T-cell (primary cell): ENCODE results near the gene FCSK. TPM values are rescaled to one million over a fixed set of nuclear protein-coding genes. Genes with fewer than 3 reads are reported as not detected.

Experiments
- ATAC-seq, 4 experiments: fragments of 200-7000 bp in 3 of 4; fragments of 150-1000 bp in 1 of 4; cut with Tn5 transposase; replicated peaks in 1 of 4; 1 replicate in 3 of 4; 2 replicates in 1 of 4; pipeline ENCODE4 v1.10.0; 2021; ENCODE audit warnings: moderate library complexity in 3 of 4, mild to moderate bottlenecking in 2 of 4, moderate number of reproducible peaks in 1 of 4
- CTCF ChIA-PET, 2 donors: fragments of 300-600 bp; sonication (Branson Sonifier 250); formaldehyde crosslinking; loops; one replicate each; lab custom pipeline; 2022; ENCODE audit warnings: antibody characterized with exemption in 2 of 2; lab: Charles Lee
- POLR2A ChIA-PET, 2 donors: fragments of 300-600 bp; sonication (Branson Sonifier 250); formaldehyde crosslinking; loops; one replicate each; lab custom pipeline; 2022; ENCODE audit warnings: antibody characterized with exemption in 2 of 2; lab: Charles Lee
- DNase-seq, 35 experiments: peaks; one replicate each; pipeline versions ENCODE4 v3.0.0 to v3.0.0-alpha.2; 2013 to 2023
- H3K27ac ChIP-seq: one replicate; pipeline ENCODE4 v1.5.1; 2013; ENCODE audit warnings: low read length
- H3K27me3 ChIP-seq, 2 experiments: replicated peaks in 1 of 2; 1 replicate in 1 of 2; 2 replicates in 1 of 2; pipeline versions ENCODE4 v1.6.1 to v1.7.0; 2013; ENCODE audit warnings: low read length in 1 of 2, mixed read lengths in 1 of 2; ENCODE audit not compliant: control insufficient read depth in 2 of 2, insufficient read depth in 2 of 2; ENCODE audit errors: extremely low read depth in 1 of 2
- H3K36me3 ChIP-seq, 2 donors: 1 replicate in 1 of 2; 2 replicates in 1 of 2; pipeline versions ENCODE4 v1.6.1 to v1.7.0; 2013; ENCODE audit warnings: low read length in 1 of 2; ENCODE audit not compliant: control insufficient read depth in 2 of 2, insufficient read depth in 1 of 2; ENCODE audit errors: extremely low read depth in 1 of 2
- H3K4me1 ChIP-seq, 2 experiments: 1 replicate in 1 of 2; 2 replicates in 1 of 2; pipeline versions ENCODE4 v1.6.1 to v1.7.0; 2013; ENCODE audit warnings: low read length in 2 of 2, mixed read lengths in 1 of 2; ENCODE audit not compliant: insufficient read depth in 2 of 2, control insufficient read depth in 1 of 2; ENCODE audit errors: extremely low read depth in 1 of 2
- H3K4me3 ChIP-seq, 2 donors: 1 replicate in 1 of 2; 2 replicates in 1 of 2; pipeline versions ENCODE4 v1.5.1 to v1.7.0; 2013; ENCODE audit warnings: mild to moderate bottlenecking in 2 of 2, low read length in 1 of 2, moderate library complexity in 1 of 2; ENCODE audit not compliant: control insufficient read depth in 1 of 2; ENCODE audit errors: extremely low read depth in 1 of 2
- H3K9me3 ChIP-seq: 2 replicates; pipeline ENCODE4 v1.7.0; 2013
- H3K27ac Mint-ChIP-seq, 2 donors: one replicate each; pipeline ENCODE4 v1.8.0; 2020 to 2021; ENCODE audit warnings: mild to moderate bottlenecking in 2 of 2, mixed read lengths in 2 of 2
- H3K27me3 Mint-ChIP-seq, 2 donors: one replicate each; pipeline ENCODE4 v1.8.0; 2021 to 2022; ENCODE audit warnings: mixed read lengths in 2 of 2
- H3K36me3 Mint-ChIP-seq: one replicate; pipeline ENCODE4 v1.8.0; 2021; ENCODE audit warnings: mixed read lengths
- H3K4me1 Mint-ChIP-seq, 3 donors: one replicate each; pipeline ENCODE4 v1.8.0; 2020 to 2022; ENCODE audit warnings: mixed read lengths in 3 of 3, mild to moderate bottlenecking in 1 of 3
- H3K4me3 Mint-ChIP-seq, 3 donors: one replicate each; pipeline ENCODE4 v1.8.0; 2020 to 2022; ENCODE audit warnings: mild to moderate bottlenecking in 3 of 3, mixed read lengths in 3 of 3, moderate library complexity in 3 of 3
- H3K9me3 Mint-ChIP-seq, 3 donors: one replicate each; pipeline ENCODE4 v1.8.0; 2020 to 2022; ENCODE audit warnings: mixed read lengths in 3 of 3
- WGBS: methylation state at CpG from one replicate; pipeline ENCODE4 v1.1.5; 2013; ENCODE audit warnings: missing lambda C conversion rate; ENCODE audit not compliant: insufficient coverage; 5-methylcytosine and 5-hydroxymethylcytosine counted together
- total RNA-seq, 35 experiments: library from RNA in 6 of 35; stranded (reverse) in 6 of 35; fragments of 120-200 nt in 1 of 35; gene quantifications; one replicate each; pipeline versions ENCODE4 v1.2.1 to v1.2.4 and lab custom pipeline; 2013 to 2026

The FCSK gene
- total RNA-seq, 5 donors from 2014 or later (not counting 1 experiment from before 2014, with no cell fraction given), result 28.7 to 43.4 (median 37.9) TPM

DNA sequence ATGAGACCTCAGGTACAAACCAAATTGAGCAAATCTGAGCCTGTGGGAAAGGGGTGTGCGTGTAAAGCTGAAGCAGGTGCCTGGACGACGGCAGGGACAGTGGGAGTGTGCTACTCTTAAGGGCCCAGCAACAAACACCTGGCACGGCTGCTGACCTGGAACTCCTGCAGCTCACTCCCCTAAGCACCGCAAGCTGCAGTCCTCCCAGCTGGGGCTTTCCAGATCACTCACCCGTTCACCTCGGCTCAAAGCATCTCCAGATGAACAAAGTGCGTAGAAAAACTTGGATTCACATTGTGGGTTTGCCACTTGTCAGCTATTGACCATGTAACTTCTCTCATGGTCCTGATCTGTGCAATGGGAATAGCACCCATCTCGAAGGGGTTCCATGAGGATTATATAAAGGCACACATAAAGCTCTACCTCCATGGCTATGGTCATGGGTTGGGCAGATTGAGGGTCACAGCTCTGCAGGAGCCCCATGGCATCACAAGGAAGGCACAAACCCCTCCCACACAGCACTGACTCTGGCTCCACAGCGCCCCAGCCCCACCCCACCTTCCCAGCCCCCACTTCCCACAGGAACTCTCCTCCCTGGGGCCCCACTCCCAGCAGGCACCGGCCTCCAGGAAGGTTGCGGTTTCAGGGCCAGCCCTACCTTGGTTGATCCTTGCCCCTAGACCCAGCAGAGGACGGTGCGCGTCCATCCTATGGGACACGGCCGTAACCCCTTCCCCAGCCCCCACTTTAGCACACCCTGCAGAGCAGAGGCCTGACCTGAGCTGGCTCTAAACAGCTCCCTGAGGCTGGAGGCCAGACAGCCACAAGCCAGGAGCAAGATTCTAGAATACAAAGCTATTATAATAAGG lies 37.4 kb upstream of the FCSK start:
- H3K4me3 ChIP-seq, result no peak overlapping the region
- H3K36me3 ChIP-seq, result no peaks in the 10 kb centered on the region
- no peak overlapping the region for H3K27ac ChIP-seq
- Mint-ChIP-seq H3K4me3 (peak overlapping the region in 1 of 3 donors; percentile 77), H3K27me3 (no peaks in the 10 kb centered on the region), H3K36me3 (peaks cover 11% of the 10 kb centered on the region), H3K27ac (peak overlapping the region; percentile 76 to 77), H3K4me1 (peaks cover 41 to 53% (median 48%) of the 10 kb centered on the region in 3 donors), H3K9me3 (no peaks in the 10 kb centered on the region)
- ChIA-PET CTCF (interaction anchor here in 1 of 2 donors (0.6 kb wide), 1 partner anchor 8 kb away, joined by 5 read pairs; no protein-coding TSS in a partner anchor), POLR2A (interaction anchor here in 1 of 2 donors (0.6 kb wide), 1 partner anchor 42 kb away, joined by 3 read pairs; no protein-coding TSS in a partner anchor)
- 96% methylated on average over 14 of the region's 17 CpGs for WGBS
- peaks cover 18 to 44% of the 10 kb centered on the region in 2 experiments for H3K4me1 ChIP-seq
- no peaks in the 10 kb centered on the region for H3K27me3 ChIP-seq
- H3K9me3 ChIP-seq, result no peaks in the 10 kb centered on the region
- DNase-seq (no peak), ATAC-seq (no peak)

DNA sequence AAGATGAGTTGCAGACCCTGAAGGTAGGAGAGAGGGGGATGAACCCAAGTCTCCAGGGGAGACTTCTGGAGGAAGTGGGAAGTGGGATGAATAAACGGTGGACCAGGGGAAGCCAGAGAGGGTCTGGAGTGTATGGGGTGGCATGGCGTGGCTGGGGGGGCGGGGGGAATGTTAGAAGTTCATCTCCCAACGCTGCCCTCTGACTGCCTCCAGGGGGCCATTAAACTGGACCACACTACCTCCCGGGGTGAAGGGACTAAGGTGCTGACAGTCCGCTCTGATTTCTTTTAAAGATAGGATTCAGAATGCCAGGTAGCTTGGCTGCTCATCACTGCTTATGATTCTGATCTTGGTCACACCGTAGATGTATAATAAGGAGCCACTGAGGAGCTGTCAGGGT lies 36.7 kb upstream of the FCSK start:
- Histone ChIP-seq H3K9me3 (no peaks in the 10 kb centered on the region), H3K27me3 (no peaks in the 10 kb centered on the region), H3K4me3 (no peak overlapping the region), H3K27ac (peak overlapping the region; percentile 45), H3K36me3 (no peaks in the 10 kb centered on the region), H3K4me1 (peaks cover 18 to 44% of the 10 kb centered on the region in 2 experiments)
- CTCF ChIA-PET, result interaction anchor here in 1 of 2 donors (0.6 kb wide), 1 partner anchor 9 kb away, joined by 5 read pairs; no protein-coding TSS in a partner anchor
- Mint-ChIP-seq H3K27me3 (no peaks in the 10 kb centered on the region), H3K36me3 (peaks cover 12% of the 10 kb centered on the region), H3K9me3 (no peaks in the 10 kb centered on the region), H3K27ac (peak overlapping the region; percentile 76 to 88), H3K4me3 (peak overlapping the region in 1 of 3 donors; percentile 77), H3K4me1 (peaks cover 46 to 59% (median 52%) of the 10 kb centered on the region in 3 donors)
- POLR2A ChIA-PET, result no interaction called here
- ATAC-seq (no peak), DNase-seq (no peak)
- 88% methylated on average over 6 of the region's 7 CpGs for WGBS

DNA sequence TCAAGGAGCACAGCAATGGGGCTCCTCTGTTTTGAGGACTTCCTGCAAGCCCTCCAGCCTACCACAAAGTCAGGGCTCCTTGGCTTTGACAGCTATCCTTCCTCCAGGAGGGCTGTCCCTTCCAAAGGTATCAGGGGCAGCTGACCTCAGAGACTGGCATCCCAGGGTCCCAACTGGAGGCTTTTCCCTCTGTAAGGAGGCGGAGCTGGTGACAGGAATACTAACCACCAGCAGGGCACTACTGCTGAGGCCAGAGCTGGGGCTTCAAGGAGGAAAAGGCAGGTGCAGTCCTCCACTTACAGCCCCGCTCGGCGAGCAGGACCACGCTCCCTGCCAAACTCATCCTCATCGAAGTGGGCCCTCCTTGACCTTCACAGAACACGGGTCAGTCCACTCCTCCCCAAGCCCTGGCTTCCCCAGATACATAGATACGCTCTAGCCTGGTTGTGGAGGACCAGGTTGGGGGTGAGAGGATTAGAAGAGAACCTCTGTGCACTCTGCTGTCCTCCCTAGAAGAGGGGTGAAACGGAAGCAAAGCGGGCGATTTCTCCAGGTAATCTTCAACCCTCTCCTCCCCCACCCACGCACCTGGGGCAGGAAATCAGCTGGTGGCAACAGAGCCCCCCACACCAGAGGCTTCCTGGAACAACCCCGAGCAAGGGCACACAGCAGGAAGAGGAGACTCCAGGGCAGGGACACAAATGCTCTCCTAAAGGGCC lies 36.0 kb upstream of the FCSK start:
- H3K9me3 Mint-ChIP-seq, result no peaks in the 10 kb centered on the region
- peaks cover 12% of the 10 kb centered on the region for H3K36me3 Mint-ChIP-seq
- Histone ChIP-seq H3K4me3 (peak overlapping the region; percentile 8 to 58), H3K9me3 (no peaks in the 10 kb centered on the region), H3K27me3 (no peaks in the 10 kb centered on the region), H3K4me1 (peaks cover 18 to 44% of the 10 kb centered on the region in 2 experiments), H3K36me3 (no peaks in the 10 kb centered on the region), H3K27ac (peak overlapping the region; percentile 45)
- ChIA-PET POLR2A (interaction anchor here in 1 of 2 donors (0.6 kb wide), 1 partner anchor 46 kb away, joined by 3 read pairs; no protein-coding TSS in a partner anchor), CTCF (no interaction called here)
- DNase-seq (peak in 4 of 35 experiments; percentile 12 to 24 (median 16)), ATAC-seq (peak; percentile 32 to 68 (median 56))
- WGBS, result 71% methylated on average over 4 of the region's 13 CpGs
- H3K27me3 Mint-ChIP-seq, result no peaks in the 10 kb centered on the region
- H3K4me3 Mint-ChIP-seq, result peak overlapping the region; percentile 41 to 77 (median 47)
- peaks cover 50 to 63% (median 52%) of the 10 kb centered on the region in 3 donors for H3K4me1 Mint-ChIP-seq
- peak overlapping the region; percentile 84 to 88 for H3K27ac Mint-ChIP-seq

DNA sequence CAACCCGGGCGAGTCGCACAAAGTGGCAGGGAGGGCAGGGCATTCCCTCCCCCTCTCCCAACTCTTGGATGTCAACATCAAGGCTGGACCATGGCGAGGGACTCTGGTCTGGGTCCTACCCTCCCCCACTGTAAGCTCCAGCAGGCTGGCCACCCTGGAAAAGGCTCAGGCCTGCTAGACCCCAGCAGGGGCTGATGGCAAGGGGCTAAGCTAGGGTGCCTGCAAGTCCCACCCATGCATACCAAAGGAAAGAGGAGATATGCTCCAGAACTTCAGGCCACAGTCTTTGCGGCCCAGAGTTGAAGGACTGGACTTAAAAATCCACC lies 35.4 kb upstream of the FCSK start:
- DNase-seq (no peak), ATAC-seq (peak in 2 of 4 experiments; percentile 8 to 36)
- Histone ChIP-seq H3K27ac (peak overlapping the region; percentile 45), H3K4me1 (peaks cover 18 to 44% of the 10 kb centered on the region in 2 experiments), H3K4me3 (peak overlapping the region; percentile 8 to 58), H3K9me3 (no peaks in the 10 kb centered on the region), H3K27me3 (no peaks in the 10 kb centered on the region), H3K36me3 (no peaks in the 10 kb centered on the region)
- Mint-ChIP-seq H3K4me1 (peaks cover 50 to 63% (median 52%) of the 10 kb centered on the region in 3 donors), H3K27me3 (no peaks in the 10 kb centered on the region), H3K4me3 (peak overlapping the region; percentile 41 to 77 (median 47)), H3K9me3 (no peaks in the 10 kb centered on the region), H3K36me3 (peaks cover 12% of the 10 kb centered on the region), H3K27ac (peak overlapping the region; percentile 84 to 88)
- 29% methylated on average over 4 of the region's 5 CpGs for WGBS
- CTCF ChIA-PET, result interaction anchor here in 1 of 2 donors (0.6 kb wide), 1 partner anchor 11 kb away, joined by 4 read pairs; no protein-coding TSS in a partner anchor
- POLR2A ChIA-PET, result interaction anchor here in 1 of 2 donors (0.6 kb wide), 2 partner anchors 17 to 45 kb away, joined by 3 read pairs; no protein-coding TSS in a partner anchor

DNA sequence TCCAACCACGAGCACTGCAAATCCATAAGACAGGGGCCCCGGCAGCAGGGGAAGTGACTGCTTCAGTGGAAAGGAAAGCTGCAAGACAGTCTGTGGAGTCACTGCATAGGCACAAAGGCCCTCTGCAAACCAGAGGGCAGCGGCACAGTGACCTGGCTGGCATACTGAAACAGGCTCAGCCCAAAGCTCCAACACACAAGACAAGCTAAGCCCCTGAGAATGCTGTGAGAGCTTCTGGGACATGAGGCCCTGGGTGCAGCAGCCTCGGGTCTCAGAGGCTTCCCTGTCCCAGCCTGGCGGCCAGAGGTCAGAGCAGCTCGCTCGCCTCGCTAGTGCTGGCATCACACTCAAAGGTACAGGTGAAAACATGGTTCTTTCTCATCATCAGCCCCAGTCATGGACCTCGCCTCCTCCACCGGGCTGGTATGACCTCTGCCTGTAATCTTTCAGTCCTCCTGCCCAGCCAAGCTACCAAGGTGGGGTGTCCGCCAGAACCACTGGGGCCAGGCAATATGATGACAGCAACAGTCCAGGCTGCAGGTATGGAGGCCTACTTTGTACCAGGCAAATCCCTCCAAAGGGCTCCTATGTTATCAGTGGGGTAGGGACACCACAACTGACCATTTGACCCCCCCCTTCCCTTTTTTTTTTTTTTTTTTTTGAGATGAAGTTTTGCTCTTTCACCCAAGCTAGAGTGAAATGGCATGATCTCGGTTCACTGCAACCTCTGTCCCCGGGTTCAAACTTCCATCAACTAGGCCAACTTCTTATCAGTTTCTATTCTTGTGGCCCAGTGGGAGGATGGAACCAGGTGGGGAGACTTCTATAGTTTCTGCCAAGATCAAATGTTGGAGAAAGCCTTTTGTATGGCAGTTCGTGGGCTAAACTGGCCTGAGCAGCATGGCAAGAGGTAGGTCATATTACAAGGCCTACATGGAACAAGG lies 34.7 kb upstream of the FCSK start:
- no peaks in the 10 kb centered on the region for H3K27me3 Mint-ChIP-seq
- DNase-seq, result no peak
- peak overlapping the region; percentile 84 to 88 for H3K27ac Mint-ChIP-seq
- ATAC-seq, result peak in 3 of 4 experiments; percentile 20 to 59 (median 31)
- H3K9me3 ChIP-seq, result no peaks in the 10 kb centered on the region
- peaks cover 10% of the 10 kb centered on the region for H3K36me3 Mint-ChIP-seq
- WGBS, result 73% methylated on average over 7 of the region's 14 CpGs
- H3K27ac ChIP-seq, result peak overlapping the region; percentile 45
- H3K4me3 ChIP-seq, result peak overlapping the region in 1 of 2 donors; percentile 58
- no peaks in the 10 kb centered on the region for H3K27me3 ChIP-seq
- ChIA-PET POLR2A (interaction anchor here (0.6 kb wide), 2 partner anchors 18 to 79 kb away, joined by 3 to 4 read pairs; no protein-coding TSS in a partner anchor), CTCF (interaction anchor here (0.5 to 0.6 kb wide), 2 partner anchors 11 to 12 kb away, joined by 3 to 4 read pairs; no protein-coding TSS in a partner anchor)
- H3K9me3 Mint-ChIP-seq, result no peaks in the 10 kb centered on the region
- H3K4me1 Mint-ChIP-seq, result peaks cover 52 to 61% (median 52%) of the 10 kb centered on the region in 3 donors
- peaks cover 18 to 44% of the 10 kb centered on the region in 2 experiments for H3K4me1 ChIP-seq
- no peaks in the 10 kb centered on the region for H3K36me3 ChIP-seq
- peak overlapping the region in 2 of 3 donors; percentile 28 to 77 for H3K4me3 Mint-ChIP-seq
